ENCODE measurements around the gene MBOAT7.

Gene MBOAT7

GRCh38 chr19:54159352-54160181 lies 29.8 kb downstream of the MBOAT7 start, which contains the start of gene LENG1:
LENG1 (minus strand) TSS chr19:54159721; CDS start chr19:54159695, 26 bp downstream.
- peak; percentile 100 for DNase-seq

GRCh38 chr19:54158812-54159351 lies 30.5 kb downstream of the MBOAT7 start:
- DNase-seq = peak; percentile 80

- DNase-seq = no peak
Measured at GRCh38 chr19:54156953-54157352, 32.4 kb downstream of the MBOAT7 start.

GRCh38 chr19:54156490-54156889 lies 32.9 kb downstream of the MBOAT7 start:
- no peak for DNase-seq

GRCh38 chr19:54155694-54156093 lies 33.7 kb downstream of the MBOAT7 start:
- no peak for DNase-seq

GRCh38 chr19:54154603-54155345 lies 34.6 kb downstream of the MBOAT7 start:
- DNase-seq = no peak

GRCh38 chr19:54153731-54154326 lies 35.6 kb downstream of the MBOAT7 start:
- DNase-seq = no peak

GRCh38 chr19:54152878-54153524 lies 36.4 kb downstream of the MBOAT7 start:
- DNase-seq = no peak

GRCh38 chr19:54152267-54152666 lies 37.1 kb downstream of the MBOAT7 start:
- no peak for DNase-seq

- no peak for DNase-seq
Measured at GRCh38 chr19:54151362-54152035, 37.9 kb downstream of the MBOAT7 start.

- no peak for DNase-seq
Measured at GRCh38 chr19:54149021-54149812, 40.2 kb downstream of the MBOAT7 start.

GRCh38 chr19:54148158-54148557 lies 41.2 kb downstream of the MBOAT7 start:
- DNase-seq = no peak

- DNase-seq = no peak
Measured at GRCh38 chr19:54147676-54148075, 41.7 kb downstream of the MBOAT7 start.

- DNase-seq = no peak
Measured at GRCh38 chr19:54145541-54146158, 43.7 kb downstream of the MBOAT7 start.

- DNase-seq = no peak
Measured at GRCh38 chr19:54142166-54142780, 47.1 kb downstream of the MBOAT7 start.

GRCh38 chr19:54141356-54141755 lies 48.0 kb downstream of the MBOAT7 start:
- no peak for DNase-seq

- no peak for DNase-seq
Measured at GRCh38 chr19:54138489-54139256, 50.7 kb downstream of the MBOAT7 start.

- DNase-seq = no peak
Measured at GRCh38 chr19:54137699-54138488, 51.5 kb downstream of the MBOAT7 start, which contains the start of gene CNOT3. CNOT3 (plus strand) TSS chr19:54137762; CDS start chr19:54142979, 5,217 bp downstream.

Data from OCI-M1 (cell line).